Sigmoid colon (tissue), 4 donors: ENCODE results near the gene PPT2.

Experiments
- CTCF ChIP-seq, 4 experiments: fragments of 450-650 bp in 3 of 4; fragments of 200-600 bp in 1 of 4; IDR thresholded peaks; one replicate each; pipeline ENCODE4 v1.5.1; 2016 to 2019; ENCODE audit warnings: antibody characterized with exemption in 4 of 4, mild to moderate bottlenecking in 3 of 4, moderate library complexity in 2 of 4
- EP300 ChIP-seq, 4 donors: sonication (generic); formaldehyde crosslinking; IDR thresholded peaks; one replicate each; pipeline ENCODE4 v1.6.1; 2017; ENCODE audit warnings: antibody characterized with exemption in 4 of 4
- POLR2AphosphoS5 ChIP-seq, 4 donors: sonication (generic); formaldehyde crosslinking; IDR thresholded peaks; one replicate each; pipeline ENCODE4 v1.6.1; 2017; ENCODE audit warnings: antibody characterized with exemption in 4 of 4

- TF ChIP-seq CTCF (IDR thresholded peaks at IDR 0.05) (no peak), POLR2AphosphoS5 (IDR thresholded peaks at IDR 0.05) (no peak), EP300 (IDR thresholded peaks at IDR 0.05) (no peak)
These were observed 13.4 kb upstream of the PPT2 start for GRCh38 chr6:32140420-32141046.
